Keratinocyte (primary cell): Measurements from ENCODE around the gene AOPEP.

Experiments used
- EZH2 ChIP-seq: IDR thresholded peaks from one replicate; pipeline ENCODE4 v1.6.1; 2012; ENCODE audit warnings: inconsistent platforms, mild to moderate bottlenecking, low read length, moderate library complexity
- TF ChIP-seq, protein P1 (sequence below), 3 experiments: IDR thresholded peaks in 1 of 3; conservative IDR thresholded peaks in 1 of 3; optimal IDR thresholded peaks in 1 of 3; 2 replicates in 2 of 3; 3 replicates in 1 of 3; pipeline versions ENCODE3 to v1.5.1; 2011; ENCODE audit warnings: low read length in 3 of 3, mild to moderate bottlenecking in 3 of 3, moderate library complexity in 2 of 3, control low read depth in 1 of 3, inconsistent platforms in 1 of 3; ENCODE audit not compliant: insufficient read depth in 2 of 3; ENCODE audit errors: extremely low read depth in 1 of 3

DNA sequence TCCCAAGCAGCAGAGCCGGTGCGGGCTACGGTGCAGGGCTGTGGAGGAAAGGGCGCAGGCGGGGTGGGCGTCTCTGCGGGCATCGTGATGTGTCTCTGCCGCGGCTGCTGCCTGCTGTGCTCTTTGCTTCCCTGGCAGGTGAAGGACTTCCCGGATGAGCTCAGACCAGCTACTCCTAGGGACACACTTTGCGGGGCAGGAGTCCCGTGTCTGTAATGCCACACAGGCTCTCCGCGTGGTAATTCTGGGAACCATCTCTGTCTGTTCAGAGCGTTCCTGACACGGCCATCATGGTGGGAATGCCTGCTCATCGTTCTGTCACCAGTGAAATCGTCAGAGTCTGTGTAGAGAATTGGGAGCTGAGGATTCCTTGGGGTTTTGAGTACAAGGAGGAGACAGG lies 355.5 kb downstream of the AOPEP start:
- TF ChIP-seq, protein P1, sequence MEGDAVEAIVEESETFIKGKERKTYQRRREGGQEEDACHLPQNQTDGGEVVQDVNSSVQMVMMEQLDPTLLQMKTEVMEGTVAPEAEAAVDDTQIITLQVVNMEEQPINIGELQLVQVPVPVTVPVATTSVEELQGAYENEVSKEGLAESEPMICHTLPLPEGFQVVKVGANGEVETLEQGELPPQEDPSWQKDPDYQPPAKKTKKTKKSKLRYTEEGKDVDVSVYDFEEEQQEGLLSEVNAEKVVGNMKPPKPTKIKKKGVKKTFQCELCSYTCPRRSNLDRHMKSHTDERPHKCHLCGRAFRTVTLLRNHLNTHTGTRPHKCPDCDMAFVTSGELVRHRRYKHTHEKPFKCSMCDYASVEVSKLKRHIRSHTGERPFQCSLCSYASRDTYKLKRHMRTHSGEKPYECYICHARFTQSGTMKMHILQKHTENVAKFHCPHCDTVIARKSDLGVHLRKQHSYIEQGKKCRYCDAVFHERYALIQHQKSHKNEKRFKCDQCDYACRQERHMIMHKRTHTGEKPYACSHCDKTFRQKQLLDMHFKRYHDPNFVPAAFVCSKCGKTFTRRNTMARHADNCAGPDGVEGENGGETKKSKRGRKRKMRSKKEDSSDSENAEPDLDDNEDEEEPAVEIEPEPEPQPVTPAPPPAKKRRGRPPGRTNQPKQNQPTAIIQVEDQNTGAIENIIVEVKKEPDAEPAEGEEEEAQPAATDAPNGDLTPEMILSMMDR (optimal IDR thresholded peaks at IDR 0.05 in 1 of 3, IDR thresholded peaks at IDR 0.05 in 1 of 3, conservative IDR thresholded peaks at IDR 0.05 in 1 of 3; ENCODE audit: extremely low read depth in 1 of 3, insufficient read depth in 2 of 3, low read length in 3 of 3): no peak
- no peak for TF ChIP-seq EZH2
